HCT116 (cell line): ENCODE results near the gene FHIT. TPM values are rescaled to one million over a fixed set of nuclear protein-coding genes. Genes with fewer than 3 reads are reported as not detected.

Experiments
- ATAC-seq: fragments of 200-7000 bp; cut with Tn5 transposase; 2 replicates; pipeline ENCODE4 v1.9.1; 2020; ENCODE audit warnings: mild to moderate bottlenecking, moderate library complexity
- BruUV-seq: library from RNA; stranded (reverse); fragments of 400-500 nt; replicated peaks from 2 replicates; lab custom pipeline; 2021; lab: Mats Ljungman, UMichigan
- CTCF ChIA-PET: fragments of 300-600 bp; sonication (Branson Sonifier 250); formaldehyde crosslinking; loops from one replicate; lab custom pipeline; 2021; ENCODE audit warnings: antibody characterized with exemption; lab: Charles Lee
- POLR2A ChIA-PET: fragments of 300-600, 350-600 bp; sonication (Branson Sonifier 250); formaldehyde crosslinking; loops from one replicate; lab custom pipeline; 2021; ENCODE audit warnings: antibody characterized with exemption; lab: Charles Lee
- RAD21 ChIA-PET, 2 experiments: fragments of 300-600 bp; sonication (Branson Sonifier 250); formaldehyde crosslinking; loops; one replicate each; lab custom pipeline; 2023; ENCODE audit warnings: low total read pairs in 2 of 2; ENCODE audit not compliant: uncharacterized antibody in 2 of 2, unreplicated experiment in 2 of 2, low non-redundant PET in 1 of 2; lab: Charles Lee
- DNase-seq: peaks from one replicate; pipeline ENCODE4 v3.0.0-alpha.2; 2010; ENCODE audit warnings: low read depth, low spot score
- H2AFZ ChIP-seq: fragments of 200-600 bp; shearing (Covaris generic), sonication (generic); 2 replicates; pipeline ENCODE4 v1.6.1; 2017; ENCODE audit warnings: low read depth, mixed run types, mixed read lengths, antibody characterized with exemption, low read length; ENCODE audit not compliant: poor library complexity, severe bottlenecking
- H3K27ac ChIP-seq: 2 replicates; pipeline ENCODE4 v1.5.1; 2012; ENCODE audit warnings: low read depth, low read length
- H3K27me3 ChIP-seq: fragments of 200-600 bp; sonication (generic); 2 replicates; pipeline ENCODE4 v1.6.1; 2016; ENCODE audit warnings: mixed run types, low read length, mixed read lengths; ENCODE audit not compliant: insufficient read depth
- H3K36me3 ChIP-seq, 2 experiments: fragments of 200-500 bp in 1 of 2; fragments of 200-600 bp in 1 of 2; sonication (Bioruptor generic) in 1 of 2; sonication (generic) in 1 of 2; 2 replicates each; pipeline versions ENCODE4 v1.5.1 to v1.6.1; 2014 to 2016; ENCODE audit warnings: low read length in 2 of 2, inconsistent platforms in 1 of 2, mixed read lengths in 1 of 2, mixed run types in 1 of 2; ENCODE audit not compliant: insufficient read depth in 2 of 2, control insufficient read depth in 1 of 2
- H3K4me1 ChIP-seq, 2 experiments: fragments of 200-600 bp in 1 of 2; sonication (generic) in 1 of 2; 2 replicates each; pipeline versions ENCODE4 v1.5.1 to v1.6.1; 2012 to 2017; ENCODE audit warnings: low read length in 2 of 2, inconsistent platforms in 1 of 2, mild to moderate bottlenecking in 1 of 2, mixed read lengths in 1 of 2, mixed run types in 1 of 2, moderate library complexity in 1 of 2; ENCODE audit not compliant: insufficient read depth in 2 of 2, control insufficient read depth in 1 of 2
- H3K4me2 ChIP-seq: fragments of 200-600 bp; sonication (generic); 2 replicates; pipeline ENCODE4 v1.6.1; 2017; ENCODE audit warnings: mixed run types, low read length, mixed read lengths
- H3K4me3 ChIP-seq, 2 experiments: fragments of 200-600 bp in 1 of 2; sonication (generic) in 1 of 2; replicated peaks in 1 of 2; 2 replicates each; pipeline ENCODE4 v1.5.1; 2011 to 2016; ENCODE audit warnings: low read length in 2 of 2, control low read depth in 1 of 2, low read depth in 1 of 2, mild to moderate bottlenecking in 1 of 2, mixed read lengths in 1 of 2, mixed run types in 1 of 2
- H3K79me2 ChIP-seq: fragments of 200-600 bp; sonication (generic); 2 replicates; pipeline ENCODE4 v1.6.1; 2017; ENCODE audit warnings: mild to moderate bottlenecking, mixed run types, low read length, moderate library complexity, mixed read lengths; ENCODE audit not compliant: insufficient read depth
- H3K9ac ChIP-seq: fragments of 200-600 bp; sonication (generic); 2 replicates; pipeline ENCODE4 v1.6.1; 2016; ENCODE audit warnings: low read length, mixed read lengths
- H3K9me2 ChIP-seq: fragments of 200-600 bp; sonication (generic), shearing (Covaris generic); 2 replicates; pipeline ENCODE4 v1.6.1; 2017; ENCODE audit warnings: mixed run types, mild to moderate bottlenecking, moderate library complexity; ENCODE audit not compliant: insufficient read depth
- H3K9me3 ChIP-seq, 2 experiments: fragments of 200-500 bp in 1 of 2; fragments of 200-600 bp in 1 of 2; sonication (Bioruptor generic) in 1 of 2; sonication (generic) in 1 of 2; 2 replicates each; pipeline ENCODE4 v1.6.1; 2014 to 2017; ENCODE audit warnings: low read length in 2 of 2, mixed read lengths in 2 of 2, inconsistent platforms in 1 of 2, low read depth in 1 of 2, mild to moderate bottlenecking in 1 of 2, mixed run types in 1 of 2, moderate library complexity in 1 of 2; ENCODE audit not compliant: control insufficient read depth in 1 of 2, insufficient read depth in 1 of 2
- H4K20me1 ChIP-seq: fragments of 200-600 bp; sonication (generic), shearing (Covaris generic); 2 replicates; pipeline ENCODE4 v1.6.1; 2017; ENCODE audit warnings: mixed run types, mild to moderate bottlenecking, moderate library complexity; ENCODE audit not compliant: insufficient read depth
- CBX3 ChIP-seq: IDR thresholded peaks from 2 replicates; pipeline ENCODE4 v1.6.1; 2012; ENCODE audit warnings: low read depth
- CEBPB ChIP-seq: IDR thresholded peaks from 2 replicates; pipeline ENCODE4 v1.6.1; 2012; ENCODE audit warnings: low read depth
- EZH2 ChIP-seq: fragments of 200-600 bp; sonication (generic); IDR thresholded peaks from 2 replicates; pipeline ENCODE4 v1.6.1; 2017; ENCODE audit warnings: antibody characterized with exemption, mixed run types
- EZH2phosphoT487 ChIP-seq: fragments of 200-600 bp; IDR thresholded peaks from 2 replicates; pipeline ENCODE4 v1.6.1; 2018; ENCODE audit warnings: antibody characterized with exemption, borderline replicate concordance
- FOSL1 ChIP-seq: IDR thresholded peaks from 2 replicates; pipeline ENCODE4 v1.6.1; 2012; ENCODE audit warnings: low read depth
- JUND ChIP-seq: IDR thresholded peaks from 2 replicates; pipeline ENCODE4 v1.6.1; 2012
- POLR2AphosphoS5 ChIP-seq: IDR thresholded peaks from 2 replicates; pipeline ENCODE4 v1.6.1; 2011; ENCODE audit warnings: mild to moderate bottlenecking, low read depth, low read length, moderate library complexity
- RAD21 ChIP-seq: IDR thresholded peaks from 2 replicates; pipeline ENCODE4 v1.6.1; 2012; ENCODE audit warnings: low read depth, mild to moderate bottlenecking
- SIN3A ChIP-seq: IDR thresholded peaks from 2 replicates; pipeline ENCODE4 v1.6.1; 2012; ENCODE audit warnings: low read depth
- TCF7L2 ChIP-seq: IDR thresholded peaks from 2 replicates; pipeline ENCODE4 v1.7.0; 2011; ENCODE audit warnings: borderline replicate concordance, inconsistent platforms; ENCODE audit not compliant: insufficient read depth, insufficient read length; ENCODE audit errors: extremely low read depth
- YY1 ChIP-seq: IDR thresholded peaks from 2 replicates; pipeline ENCODE4 v1.6.1; 2011; ENCODE audit warnings: low read length, low read depth, moderate library complexity, mild to moderate bottlenecking; ENCODE audit not compliant: insufficient replicate concordance; ENCODE audit errors: extremely low read depth
- ZFX ChIP-seq: fragments of 450-650 bp; IDR thresholded peaks from 2 replicates; pipeline ENCODE4 v1.6.1; 2017
- ZNF274 ChIP-seq: fragments of 200-500 bp; sonication (Bioruptor generic); IDR thresholded peaks from 2 replicates; pipeline ENCODE4 v1.6.1; 2014; ENCODE audit warnings: mild to moderate bottlenecking, low read depth, low read length, inconsistent platforms
- intact Hi-C: fragments of 100-400 bp; cut with micrococcal nuclease; formaldehyde crosslinking; loops from 2 replicates; pipeline ENCODE4 v1.10.0; 2022
- total RNA-seq: library from RNA; stranded (reverse); gene quantifications from one replicate; pipeline ENCODE4 v1.2.1, GENCODE V29; 2021; ENCODE audit not compliant: unreplicated experiment
- TF ChIP-seq, protein P1 (sequence below): IDR thresholded peaks from 2 replicates; pipeline ENCODE4 v1.6.1; 2012
- TF ChIP-seq, protein P2 (sequence below): IDR thresholded peaks from 2 replicates; pipeline ENCODE4 v1.6.1; 2012; ENCODE audit warnings: low read depth
- TF ChIP-seq, protein P3 (sequence below): IDR thresholded peaks from 2 replicates; pipeline ENCODE4 v1.6.1; 2011; ENCODE audit warnings: mild to moderate bottlenecking, low read length, moderate library complexity; ENCODE audit not compliant: insufficient replicate concordance; ENCODE audit errors: extremely low read depth
- TF ChIP-seq, protein P4 (sequence below): IDR thresholded peaks from 2 replicates; pipeline ENCODE4 v1.6.1; 2012

Gene FHIT
- total RNA-seq, 1 experiment from 2014 or later: 20.1 TPM

DNA sequence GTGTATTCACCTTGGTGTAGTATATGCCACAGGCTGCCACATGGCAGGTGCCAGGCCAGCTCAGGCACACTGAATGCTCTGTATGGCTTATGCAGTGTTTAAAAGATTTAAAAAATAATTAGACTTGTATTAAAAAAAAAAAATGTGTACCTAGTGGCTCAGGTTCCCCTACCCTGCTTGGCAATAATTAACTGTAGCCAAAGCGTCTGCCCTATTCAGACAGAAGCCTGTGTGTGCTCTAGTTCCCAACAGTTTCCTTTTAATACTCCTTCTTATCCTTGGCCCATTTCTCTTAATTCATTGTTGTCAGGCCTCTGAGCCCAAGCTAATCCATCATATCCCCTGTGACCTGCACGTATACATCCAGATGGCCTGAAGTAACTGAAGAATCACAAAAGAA, 1449.2 kb downstream of the FHIT start (continued):
- no peak for TF ChIP-seq ZNF274
- TF ChIP-seq, protein P1, sequence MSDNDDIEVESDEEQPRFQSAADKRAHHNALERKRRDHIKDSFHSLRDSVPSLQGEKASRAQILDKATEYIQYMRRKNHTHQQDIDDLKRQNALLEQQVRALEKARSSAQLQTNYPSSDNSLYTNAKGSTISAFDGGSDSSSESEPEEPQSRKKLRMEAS: no peak

DNA sequence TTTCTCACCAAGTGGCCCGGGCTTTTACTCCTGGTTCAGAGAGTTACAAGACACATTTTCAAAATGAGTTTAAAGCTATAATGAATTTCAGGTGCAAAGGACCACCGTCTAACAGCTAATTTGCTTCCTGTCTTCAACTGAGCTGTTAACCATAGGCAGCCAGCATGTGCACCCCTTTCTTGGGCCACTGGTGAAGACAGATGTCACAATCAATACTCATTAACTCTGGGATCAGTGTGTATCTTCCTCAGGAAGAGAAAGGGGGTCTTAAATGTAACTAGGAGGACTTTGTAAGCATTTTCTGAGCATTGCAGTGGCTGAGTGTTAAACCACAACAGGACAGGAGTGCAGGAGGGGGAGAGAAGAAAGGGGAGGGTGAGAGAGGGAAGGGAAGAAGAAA, 1450.8 kb downstream of the FHIT start:
- no peaks in the 10 kb centered on the region for H3K79me2 ChIP-seq
- TF ChIP-seq POLR2AphosphoS5 (no peak), TCF7L2 (no peak), SIN3A (no peak), ZFX (no peak), EZH2 (no peak), CEBPB (no peak), ZNF274 (no peak), YY1 (no peak), FOSL1 (no peak), EZH2phosphoT487 (no peak), JUND (no peak), CBX3 (no peak), RAD21 (no peak)
- TF ChIP-seq, protein P2, sequence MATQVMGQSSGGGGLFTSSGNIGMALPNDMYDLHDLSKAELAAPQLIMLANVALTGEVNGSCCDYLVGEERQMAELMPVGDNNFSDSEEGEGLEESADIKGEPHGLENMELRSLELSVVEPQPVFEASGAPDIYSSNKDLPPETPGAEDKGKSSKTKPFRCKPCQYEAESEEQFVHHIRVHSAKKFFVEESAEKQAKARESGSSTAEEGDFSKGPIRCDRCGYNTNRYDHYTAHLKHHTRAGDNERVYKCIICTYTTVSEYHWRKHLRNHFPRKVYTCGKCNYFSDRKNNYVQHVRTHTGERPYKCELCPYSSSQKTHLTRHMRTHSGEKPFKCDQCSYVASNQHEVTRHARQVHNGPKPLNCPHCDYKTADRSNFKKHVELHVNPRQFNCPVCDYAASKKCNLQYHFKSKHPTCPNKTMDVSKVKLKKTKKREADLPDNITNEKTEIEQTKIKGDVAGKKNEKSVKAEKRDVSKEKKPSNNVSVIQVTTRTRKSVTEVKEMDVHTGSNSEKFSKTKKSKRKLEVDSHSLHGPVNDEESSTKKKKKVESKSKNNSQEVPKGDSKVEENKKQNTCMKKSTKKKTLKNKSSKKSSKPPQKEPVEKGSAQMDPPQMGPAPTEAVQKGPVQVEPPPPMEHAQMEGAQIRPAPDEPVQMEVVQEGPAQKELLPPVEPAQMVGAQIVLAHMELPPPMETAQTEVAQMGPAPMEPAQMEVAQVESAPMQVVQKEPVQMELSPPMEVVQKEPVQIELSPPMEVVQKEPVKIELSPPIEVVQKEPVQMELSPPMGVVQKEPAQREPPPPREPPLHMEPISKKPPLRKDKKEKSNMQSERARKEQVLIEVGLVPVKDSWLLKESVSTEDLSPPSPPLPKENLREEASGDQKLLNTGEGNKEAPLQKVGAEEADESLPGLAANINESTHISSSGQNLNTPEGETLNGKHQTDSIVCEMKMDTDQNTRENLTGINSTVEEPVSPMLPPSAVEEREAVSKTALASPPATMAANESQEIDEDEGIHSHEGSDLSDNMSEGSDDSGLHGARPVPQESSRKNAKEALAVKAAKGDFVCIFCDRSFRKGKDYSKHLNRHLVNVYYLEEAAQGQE: no peak
- TF ChIP-seq, protein P3, sequence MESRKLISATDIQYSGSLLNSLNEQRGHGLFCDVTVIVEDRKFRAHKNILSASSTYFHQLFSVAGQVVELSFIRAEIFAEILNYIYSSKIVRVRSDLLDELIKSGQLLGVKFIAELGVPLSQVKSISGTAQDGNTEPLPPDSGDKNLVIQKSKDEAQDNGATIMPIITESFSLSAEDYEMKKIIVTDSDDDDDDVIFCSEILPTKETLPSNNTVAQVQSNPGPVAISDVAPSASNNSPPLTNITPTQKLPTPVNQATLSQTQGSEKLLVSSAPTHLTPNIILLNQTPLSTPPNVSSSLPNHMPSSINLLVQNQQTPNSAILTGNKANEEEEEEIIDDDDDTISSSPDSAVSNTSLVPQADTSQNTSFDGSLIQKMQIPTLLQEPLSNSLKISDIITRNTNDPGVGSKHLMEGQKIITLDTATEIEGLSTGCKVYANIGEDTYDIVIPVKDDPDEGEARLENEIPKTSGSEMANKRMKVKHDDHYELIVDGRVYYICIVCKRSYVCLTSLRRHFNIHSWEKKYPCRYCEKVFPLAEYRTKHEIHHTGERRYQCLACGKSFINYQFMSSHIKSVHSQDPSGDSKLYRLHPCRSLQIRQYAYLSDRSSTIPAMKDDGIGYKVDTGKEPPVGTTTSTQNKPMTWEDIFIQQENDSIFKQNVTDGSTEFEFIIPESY: no peak
- TF ChIP-seq, protein P1: no peak
- TF ChIP-seq, protein P4, sequence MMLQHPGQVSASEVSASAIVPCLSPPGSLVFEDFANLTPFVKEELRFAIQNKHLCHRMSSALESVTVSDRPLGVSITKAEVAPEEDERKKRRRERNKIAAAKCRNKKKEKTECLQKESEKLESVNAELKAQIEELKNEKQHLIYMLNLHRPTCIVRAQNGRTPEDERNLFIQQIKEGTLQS: no peak
- DNase-seq (no peak), ATAC-seq (no peak)
- no peaks in the 10 kb centered on the region for H3K36me3 ChIP-seq
- BruUV-seq: no TSS peak
- H3K4me3 ChIP-seq: no peak overlapping the region
- ChIA-PET POLR2A (no interaction called here), RAD21 (no interaction called here), CTCF (no interaction called here)
- H3K9ac ChIP-seq: no peak overlapping the region
- H3K4me1 ChIP-seq: no peaks in the 10 kb centered on the region
- no peak overlapping the region for H3K4me2 ChIP-seq
- no peak overlapping the region for H3K27ac ChIP-seq
- no peaks in the 10 kb centered on the region for H3K9me3 ChIP-seq
- no peaks in the 10 kb centered on the region for H4K20me1 ChIP-seq
- no peaks in the 10 kb centered on the region for H3K9me2 ChIP-seq
- no peak overlapping the region for H2AFZ ChIP-seq
- intact Hi-C loops: no loop called here
- no peaks in the 10 kb centered on the region for H3K27me3 ChIP-seq
